ENCODE measurements around the gene RPUSD3.

DNA sequence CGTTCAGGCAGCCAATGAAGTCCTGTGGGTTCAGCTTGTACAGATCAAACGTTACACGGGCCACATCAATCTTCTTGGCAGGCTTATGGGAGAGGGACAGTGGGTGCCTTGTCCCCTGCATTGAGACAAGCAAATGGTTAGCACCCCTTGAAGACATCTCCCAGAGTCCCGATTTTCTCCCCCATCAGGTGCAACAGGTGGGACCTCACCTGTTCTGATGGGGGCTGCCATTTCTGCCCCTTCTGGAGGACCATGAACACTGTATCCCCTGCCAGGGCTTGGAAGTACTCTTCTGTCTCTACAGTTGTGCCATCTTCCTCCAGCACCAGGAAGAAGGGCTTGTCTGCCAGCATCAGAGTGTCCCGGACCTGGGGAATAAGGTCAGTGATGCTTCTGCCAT, 26.1 kb upstream of the RPUSD3 start:
- TF ChIP-seq, protein P1, sequence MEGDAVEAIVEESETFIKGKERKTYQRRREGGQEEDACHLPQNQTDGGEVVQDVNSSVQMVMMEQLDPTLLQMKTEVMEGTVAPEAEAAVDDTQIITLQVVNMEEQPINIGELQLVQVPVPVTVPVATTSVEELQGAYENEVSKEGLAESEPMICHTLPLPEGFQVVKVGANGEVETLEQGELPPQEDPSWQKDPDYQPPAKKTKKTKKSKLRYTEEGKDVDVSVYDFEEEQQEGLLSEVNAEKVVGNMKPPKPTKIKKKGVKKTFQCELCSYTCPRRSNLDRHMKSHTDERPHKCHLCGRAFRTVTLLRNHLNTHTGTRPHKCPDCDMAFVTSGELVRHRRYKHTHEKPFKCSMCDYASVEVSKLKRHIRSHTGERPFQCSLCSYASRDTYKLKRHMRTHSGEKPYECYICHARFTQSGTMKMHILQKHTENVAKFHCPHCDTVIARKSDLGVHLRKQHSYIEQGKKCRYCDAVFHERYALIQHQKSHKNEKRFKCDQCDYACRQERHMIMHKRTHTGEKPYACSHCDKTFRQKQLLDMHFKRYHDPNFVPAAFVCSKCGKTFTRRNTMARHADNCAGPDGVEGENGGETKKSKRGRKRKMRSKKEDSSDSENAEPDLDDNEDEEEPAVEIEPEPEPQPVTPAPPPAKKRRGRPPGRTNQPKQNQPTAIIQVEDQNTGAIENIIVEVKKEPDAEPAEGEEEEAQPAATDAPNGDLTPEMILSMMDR (conservative IDR thresholded peaks at IDR 0.05): no peak
- TF ChIP-seq ZFX (IDR thresholded peaks at IDR 0.05): no peak

Data from C4-2B (cell line).